H1 (cell line): ENCODE results near the gene GAS7. TPM values are rescaled to one million over a fixed set of nuclear protein-coding genes. Genes with fewer than 3 reads are reported as not detected.

Source experiments
- CTCF ChIA-PET: fragments of 300-600 bp; sonication (Branson Sonifier 250); formaldehyde crosslinking; loops from one replicate; lab custom pipeline; 2021; ENCODE audit not compliant: partially characterized antibody; lab: Charles Lee
- POLR2A ChIA-PET: fragments of 300-600 bp; sonication (Branson Sonifier 250); formaldehyde crosslinking; loops from one replicate; lab custom pipeline; 2021; ENCODE audit warnings: inconsistent platforms; ENCODE audit not compliant: partially characterized antibody; lab: Charles Lee
- DNase-seq, 2 experiments: peaks; one replicate each; pipeline versions ENCODE4 v3.0.0 to v3.0.0-alpha.2; 2010 to 2022; ENCODE audit warnings: low spot score in 2 of 2, low read depth in 1 of 2, mixed read lengths in 1 of 2
- FAIRE-seq: peaks from 2 replicates; lab custom pipeline; 2011; peaks lifted over from hg19 to GRCh38; lab: Jason Lieb, UNC
- H2AFZ ChIP-seq: 2 replicates; pipeline ENCODE4 v1.8.1; 2012; ENCODE audit warnings: low read length, inconsistent platforms
- H2AK5ac ChIP-seq: 2 replicates; pipeline ENCODE4 v1.6.1; 2013; ENCODE audit warnings: low read depth, low read length
- H2BK120ac ChIP-seq: replicated peaks from 2 replicates; pipeline ENCODE3; 2013; ENCODE audit warnings: low read depth, low read length, inconsistent platforms
- H2BK12ac ChIP-seq: 2 replicates; pipeline ENCODE4 v1.6.1; 2013; ENCODE audit warnings: low read depth, low read length
- H2BK15ac ChIP-seq: 2 replicates; pipeline ENCODE4 v1.6.1; 2013; ENCODE audit warnings: low read length
- H2BK20ac ChIP-seq: 2 replicates; pipeline ENCODE4 v1.6.1; 2013; ENCODE audit warnings: low read length
- H2BK5ac ChIP-seq: 2 replicates; pipeline ENCODE4 v1.6.1; 2013; ENCODE audit warnings: low read depth, low read length
- H3K14ac ChIP-seq: 2 replicates; pipeline ENCODE4 v1.6.1; 2013; ENCODE audit warnings: inconsistent platforms; ENCODE audit not compliant: insufficient read length
- H3K18ac ChIP-seq: 2 replicates; pipeline ENCODE4 v1.6.1; 2013; ENCODE audit warnings: low read length; ENCODE audit errors: extremely low read depth
- H3K23ac ChIP-seq: 2 replicates; pipeline ENCODE4 v1.6.1; 2013; ENCODE audit warnings: inconsistent platforms; ENCODE audit not compliant: insufficient read length
- H3K23me2 ChIP-seq: 2 replicates; pipeline ENCODE4 v1.6.1; 2013; ENCODE audit warnings: low read depth, low read length
- H3K27ac ChIP-seq: 2 replicates; pipeline ENCODE4 v1.6.1; 2011; ENCODE audit warnings: low read depth, low read length, inconsistent platforms
- H3K27me3 ChIP-seq, 4 experiments: replicated peaks in 1 of 4; 1 replicate in 1 of 4; 2 replicates in 3 of 4; pipeline versions ENCODE4 v1.6.1 to v1.8.1; 2011 to 2013; ENCODE audit warnings: low read length in 3 of 4, mild to moderate bottlenecking in 3 of 4, inconsistent platforms in 2 of 4, mixed read lengths in 2 of 4, moderate library complexity in 1 of 4; ENCODE audit not compliant: control insufficient read depth in 3 of 4, insufficient read depth in 3 of 4; ENCODE audit errors: extremely low read depth in 1 of 4
- H3K36me3 ChIP-seq, 4 experiments: 2 replicates each; pipeline versions ENCODE4 v1.6.1 to v1.8.1; 2011 to 2013; ENCODE audit warnings: mild to moderate bottlenecking in 4 of 4, low read length in 3 of 4, moderate library complexity in 2 of 4, control low read depth in 1 of 4, inconsistent platforms in 1 of 4; ENCODE audit not compliant: insufficient read depth in 4 of 4, control insufficient read depth in 2 of 4
- H3K4ac ChIP-seq: replicated peaks from 2 replicates; pipeline ENCODE3; 2013; ENCODE audit warnings: low read length, low read depth, mixed read lengths, inconsistent platforms; ENCODE audit not compliant: insufficient read length
- H3K4me1 ChIP-seq, 4 experiments: replicated peaks in 1 of 4; 1 replicate in 1 of 4; 2 replicates in 3 of 4; pipeline versions ENCODE4 v1.6.1 to v1.8.1; 2011 to 2013; ENCODE audit warnings: low read length in 3 of 4, inconsistent platforms in 2 of 4, mixed read lengths in 1 of 4; ENCODE audit not compliant: insufficient read depth in 4 of 4, control insufficient read depth in 3 of 4
- H3K4me2 ChIP-seq, 2 experiments: 2 replicates each; pipeline versions ENCODE4 v1.6.1 to v1.8.1; 2011 to 2013; ENCODE audit warnings: low read depth in 2 of 2, low read length in 2 of 2, control low read depth in 1 of 2, inconsistent platforms in 1 of 2, mild to moderate bottlenecking in 1 of 2; ENCODE audit not compliant: insufficient read depth in 1 of 2
- H3K4me3 ChIP-seq, 4 experiments: fragments of 200-600, 300-600 bp in 1 of 4; sonication (generic), shearing (Covaris generic), sonication (Bioruptor Twin) in 1 of 4; 2 replicates each; pipeline versions ENCODE4 v1.5.1 to v1.8.1; 2011 to 2016; ENCODE audit warnings: low read length in 4 of 4, low read depth in 3 of 4, control low read depth in 2 of 4, inconsistent platforms in 2 of 4, mild to moderate bottlenecking in 2 of 4, mixed read lengths in 1 of 4, moderate library complexity in 1 of 4; ENCODE audit not compliant: insufficient read depth in 2 of 4; ENCODE audit errors: extremely low read depth in 1 of 4
- H3K56ac ChIP-seq: replicated peaks from 2 replicates; pipeline ENCODE3; 2013; ENCODE audit warnings: low read depth, mild to moderate bottlenecking, mixed read lengths, low read length, inconsistent platforms; ENCODE audit not compliant: insufficient read length
- H3K79me1 ChIP-seq: 2 replicates; pipeline ENCODE4 v1.6.1; 2013; ENCODE audit warnings: low read depth, low read length, control low read depth
- H3K79me2 ChIP-seq, 2 experiments: 2 replicates each; pipeline versions ENCODE4 v1.6.1 to v1.8.1; 2012 to 2013; ENCODE audit warnings: low read length in 2 of 2, mild to moderate bottlenecking in 2 of 2, inconsistent platforms in 1 of 2; ENCODE audit not compliant: insufficient read depth in 2 of 2, control insufficient read depth in 1 of 2
- H3K9ac ChIP-seq, 4 experiments: replicated peaks in 1 of 4; 1 replicate in 1 of 4; 2 replicates in 3 of 4; pipeline versions ENCODE4 v1.6.1 to v1.8.1; 2011 to 2013; ENCODE audit warnings: low read depth in 3 of 4, low read length in 3 of 4, control low read depth in 2 of 4, mild to moderate bottlenecking in 2 of 4, moderate library complexity in 2 of 4, inconsistent platforms in 1 of 4; ENCODE audit errors: extremely low read depth in 1 of 4
- H3K9me3 ChIP-seq, 2 experiments: 2 replicates each; pipeline versions ENCODE4 v1.6.1 to v1.8.1; 2012 to 2013; ENCODE audit warnings: mild to moderate bottlenecking in 2 of 2, moderate library complexity in 2 of 2, control low read depth in 1 of 2, inconsistent platforms in 1 of 2, low read depth in 1 of 2, low read length in 1 of 2, mixed read lengths in 1 of 2; ENCODE audit not compliant: insufficient read depth in 2 of 2
- H4K20me1 ChIP-seq, 2 experiments: replicated peaks in 1 of 2; 2 replicates each; pipeline versions ENCODE3 to v1.8.1; 2011 to 2013; ENCODE audit warnings: inconsistent platforms in 2 of 2, low read length in 2 of 2, mild to moderate bottlenecking in 1 of 2; ENCODE audit not compliant: insufficient read depth in 2 of 2, control insufficient read depth in 1 of 2
- H4K5ac ChIP-seq: 2 replicates; pipeline ENCODE4 v1.6.1; 2013; ENCODE audit warnings: low read length, low read depth, mixed read lengths, inconsistent platforms; ENCODE audit not compliant: insufficient read length
- H4K8ac ChIP-seq: 2 replicates; pipeline ENCODE4 v1.8.0; 2013; ENCODE audit warnings: mild to moderate bottlenecking, moderate library complexity, low read length, inconsistent platforms; ENCODE audit not compliant: insufficient read depth; ENCODE audit errors: extremely low read depth
- H4K91ac ChIP-seq: replicated peaks from 2 replicates; pipeline ENCODE3; 2013; ENCODE audit warnings: low read length, mixed read lengths, inconsistent platforms; ENCODE audit not compliant: insufficient read length
- KDM4A ChIP-seq: IDR thresholded peaks from one replicate; pipeline ENCODE4 v1.7.1; 2012; ENCODE audit warnings: low read depth, mild to moderate bottlenecking, moderate library complexity, low read length, inconsistent platforms; ENCODE audit not compliant: severe bottlenecking
- SIN3A ChIP-seq, 2 experiments: IDR thresholded peaks in 1 of 2; conservative IDR thresholded peaks in 1 of 2; 2 replicates each; pipeline ENCODE4 v1.6.1; 2011 to 2012; ENCODE audit warnings: low read length in 2 of 2, improper control_type of control experiment in 1 of 2, low read depth in 1 of 2, mild to moderate bottlenecking in 1 of 2
- WGBS, 2 experiments: shearing (Covaris generic) in 1 of 2; methylation state at CpG; one replicate each; pipeline versions ENCODE4 v1.1.6 to v1.1.7; 2013 to 2015; ENCODE audit warnings: low lambda C conversion rate in 2 of 2, mixed read lengths in 2 of 2, inconsistent platforms in 1 of 2, low coverage in 1 of 2, missing lambda C conversion rate in 1 of 2; ENCODE audit not compliant: insufficient replicate concordance in 2 of 2, insufficient coverage in 1 of 2, insufficient read length in 1 of 2; ENCODE audit errors: extremely low coverage in 1 of 2, missing lambda C conversion rate in 1 of 2; 5-methylcytosine and 5-hydroxymethylcytosine counted together
- polyA plus RNA-seq, 7 experiments: library from polyadenylated mRNA; depleted of rRNA in 3 of 7; stranded (reverse) in 5 of 7; unstranded in 2 of 7; fragments of >200 nt in 5 of 7; fragments of 200-250 nt in 2 of 7; gene quantifications; 1 replicate in 5 of 7; 2 replicates in 1 of 7; 4 replicates in 1 of 7; pipeline versions ENCODE4 v1.2.1 to v1.2.3, GENCODE V29; 2011 to 2013; ENCODE audit warnings: missing spikeins in 2 of 7, mixed read lengths in 2 of 7
- total RNA-seq: library from RNA; stranded (reverse); fragmentation: NEBNext Ultra II Directional; extraction: Animal tissue kit (Norgen Biotek cat#: 25700); gene quantifications from 2 replicates; pipeline ENCODE4 v1.2.1, GENCODE V29; 2021

Gene GAS7
- total and polyA plus RNA-seq, 2 of the 8 experiments (the other 6 are each of a cell fraction or from before 2014, with no cell fraction given) = 5.0 to 14.5 TPM

DNA sequence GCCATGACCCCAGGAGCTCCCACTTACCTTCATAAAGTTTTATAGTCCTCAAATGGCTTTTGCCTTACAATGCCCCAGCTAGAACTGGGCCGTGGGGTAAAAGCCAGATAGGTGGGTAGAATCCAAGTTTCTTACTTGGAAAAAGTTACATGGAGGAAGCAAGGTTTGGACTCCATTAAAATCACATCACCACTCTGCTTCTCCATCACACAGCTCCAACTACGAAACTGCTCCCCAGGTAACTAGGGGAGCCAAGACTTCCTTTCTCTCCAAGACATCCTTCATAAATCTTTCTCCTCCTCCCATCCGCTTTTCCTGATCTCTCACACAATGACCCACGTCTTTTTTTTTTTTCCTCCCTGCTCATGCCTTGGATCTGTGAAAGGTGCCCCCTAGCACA is 162.5 kb downstream of the GAS7 start:
- Histone ChIP-seq H3K9ac (no peak overlapping the region), H2AK5ac (no peak overlapping the region), H3K79me2 (no peaks in the 10 kb centered on the region), H3K79me1 (no peaks in the 10 kb centered on the region), H2BK120ac (no peak overlapping the region), H3K4me2 (no peak overlapping the region), H3K23ac (no peak overlapping the region), H2AFZ (no peak overlapping the region), H3K36me3 (no peaks in the 10 kb centered on the region), H3K56ac (no peak overlapping the region), H3K9me3 (no peaks in the 10 kb centered on the region), H4K91ac (no peak overlapping the region), H3K14ac (no peak overlapping the region), H4K8ac (no peak overlapping the region), H3K4me3 (no peak overlapping the region), H3K23me2 (no peaks in the 10 kb centered on the region), H4K20me1 (no peaks in the 10 kb centered on the region), H3K4me1 (peaks cover 0 to 5% (median 0%) of the 10 kb centered on the region in 4 experiments; a peak in 1 of 7 replicates), H2BK5ac (no peak overlapping the region), H3K27ac (no peak overlapping the region), H4K5ac (no peak overlapping the region), H2BK20ac (no peak overlapping the region), H3K27me3 (no peaks in the 10 kb centered on the region), H2BK15ac (no peak overlapping the region), H2BK12ac (no peak overlapping the region), H3K18ac (no peak overlapping the region), H3K4ac (no peak overlapping the region)
- DNase-seq = no peak
- 94% methylated on average over 4 of the region's 4 CpGs; no CpG with 5 or more reads in 1 of the 2 experiments for WGBS, 2 experiments
- ChIA-PET CTCF (interaction anchor here (0.8 kb wide), 1 partner anchor 12 kb away, joined by 3 read pairs; no protein-coding TSS in a partner anchor), POLR2A (no interaction called here)
- FAIRE-seq = no peak
- TF ChIP-seq KDM4A (no peak), SIN3A (conservative IDR thresholded peaks at IDR 0.05 in 1 of 2, IDR thresholded peaks at IDR 0.05 in 1 of 2; ENCODE audit: low read depth in 1 of 2, low read length in 2 of 2) (no peak)
